Measurements from ENCODE around the gene MALRD1.

- TF ChIP-seq, protein P1, sequence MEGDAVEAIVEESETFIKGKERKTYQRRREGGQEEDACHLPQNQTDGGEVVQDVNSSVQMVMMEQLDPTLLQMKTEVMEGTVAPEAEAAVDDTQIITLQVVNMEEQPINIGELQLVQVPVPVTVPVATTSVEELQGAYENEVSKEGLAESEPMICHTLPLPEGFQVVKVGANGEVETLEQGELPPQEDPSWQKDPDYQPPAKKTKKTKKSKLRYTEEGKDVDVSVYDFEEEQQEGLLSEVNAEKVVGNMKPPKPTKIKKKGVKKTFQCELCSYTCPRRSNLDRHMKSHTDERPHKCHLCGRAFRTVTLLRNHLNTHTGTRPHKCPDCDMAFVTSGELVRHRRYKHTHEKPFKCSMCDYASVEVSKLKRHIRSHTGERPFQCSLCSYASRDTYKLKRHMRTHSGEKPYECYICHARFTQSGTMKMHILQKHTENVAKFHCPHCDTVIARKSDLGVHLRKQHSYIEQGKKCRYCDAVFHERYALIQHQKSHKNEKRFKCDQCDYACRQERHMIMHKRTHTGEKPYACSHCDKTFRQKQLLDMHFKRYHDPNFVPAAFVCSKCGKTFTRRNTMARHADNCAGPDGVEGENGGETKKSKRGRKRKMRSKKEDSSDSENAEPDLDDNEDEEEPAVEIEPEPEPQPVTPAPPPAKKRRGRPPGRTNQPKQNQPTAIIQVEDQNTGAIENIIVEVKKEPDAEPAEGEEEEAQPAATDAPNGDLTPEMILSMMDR (IDR thresholded peaks at IDR 0.05), result no peak
- no peak for TF ChIP-seq POLR2A (IDR thresholded peaks at IDR 0.05)
Observed at GRCh38 chr10:19699299-19699698, 650.7 kb downstream of the MALRD1 start.

Measured in body of pancreas (tissue), 4 donors.